Measurements from ENCODE around the gene TMEM221. TPM values are rescaled to one million over a fixed set of nuclear protein-coding genes. Genes with fewer than 3 reads are reported as not detected.

TMEM221 gene
- total and polyA plus RNA-seq, 10 of the 15 experiments (the other 5 are each of a cell fraction or from before 2014, with no cell fraction given): 0.04 to 0.24 TPM; not detected in 8

DNA sequence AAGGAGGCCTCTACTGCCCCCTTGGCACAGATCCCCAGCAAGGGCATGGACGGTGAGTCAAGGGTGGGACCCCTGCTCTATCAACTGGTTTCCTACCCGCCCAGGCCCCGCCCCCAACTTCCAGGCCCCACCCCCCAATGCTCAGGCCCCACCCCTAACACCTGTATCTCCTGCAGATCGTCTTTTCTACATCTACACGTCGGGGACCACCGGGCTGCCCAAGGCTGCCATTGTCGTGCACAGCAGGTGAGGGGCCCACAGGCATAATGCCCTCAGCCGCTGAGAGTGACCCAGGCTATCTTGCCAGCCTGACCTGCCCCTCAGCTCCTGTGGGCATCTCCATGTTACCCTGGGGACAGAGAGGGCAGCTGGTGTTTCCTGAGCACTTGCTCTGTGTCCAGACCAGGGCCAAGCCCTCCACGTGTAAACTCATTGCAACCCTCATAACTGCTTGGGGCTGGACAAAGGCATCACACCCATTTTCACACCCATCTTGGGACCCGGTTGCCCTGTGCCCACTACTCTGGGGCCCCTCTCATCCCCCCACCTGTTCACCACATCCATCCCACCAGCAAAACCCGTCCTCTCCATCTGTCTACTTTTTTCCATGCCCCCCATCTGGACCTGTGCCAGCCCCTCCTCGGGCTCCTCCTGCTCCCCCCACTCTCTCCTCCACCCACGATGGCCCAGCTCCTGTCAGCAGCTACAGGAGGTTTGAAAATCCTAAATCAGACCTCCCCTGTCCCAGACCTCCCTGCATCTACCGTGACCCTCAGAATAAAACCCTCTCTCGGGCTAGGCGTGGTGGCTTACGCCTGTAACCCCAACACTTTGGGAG, 39.0 kb upstream of the TMEM221 start:
- TF ChIP-seq SMAD5 (IDR thresholded peaks at IDR 0.05; ENCODE audit: low read depth): no peak
- TF ChIP-seq, protein P1, sequence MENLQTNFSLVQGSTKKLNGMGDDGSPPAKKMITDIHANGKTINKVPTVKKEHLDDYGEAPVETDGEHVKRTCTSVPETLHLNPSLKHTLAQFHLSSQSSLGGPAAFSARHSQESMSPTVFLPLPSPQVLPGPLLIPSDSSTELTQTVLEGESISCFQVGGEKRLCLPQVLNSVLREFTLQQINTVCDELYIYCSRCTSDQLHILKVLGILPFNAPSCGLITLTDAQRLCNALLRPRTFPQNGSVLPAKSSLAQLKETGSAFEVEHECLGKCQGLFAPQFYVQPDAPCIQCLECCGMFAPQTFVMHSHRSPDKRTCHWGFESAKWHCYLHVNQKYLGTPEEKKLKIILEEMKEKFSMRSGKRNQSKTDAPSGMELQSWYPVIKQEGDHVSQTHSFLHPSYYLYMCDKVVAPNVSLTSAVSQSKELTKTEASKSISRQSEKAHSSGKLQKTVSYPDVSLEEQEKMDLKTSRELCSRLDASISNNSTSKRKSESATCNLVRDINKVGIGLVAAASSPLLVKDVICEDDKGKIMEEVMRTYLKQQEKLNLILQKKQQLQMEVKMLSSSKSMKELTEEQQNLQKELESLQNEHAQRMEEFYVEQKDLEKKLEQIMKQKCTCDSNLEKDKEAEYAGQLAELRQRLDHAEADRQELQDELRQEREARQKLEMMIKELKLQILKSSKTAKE (IDR thresholded peaks at IDR 0.05; ENCODE audit: low read depth, poor library complexity, severe bottlenecking): no peak
- no peak for TF ChIP-seq RAD21 (IDR thresholded peaks at IDR 0.05; ENCODE audit: insufficient read depth, low read depth, low read length)
- in situ Hi-C loops (cut with MboI): no loop called here
- intact Hi-C loops (cut with micrococcal nuclease; ENCODE audit: unreplicated experiment): no loop called here
- Histone ChIP-seq H3K4me2 (ENCODE audit: control insufficient read depth, insufficient read depth) (no peak overlapping the region), H3K79me2 (ENCODE audit: control insufficient read depth, insufficient read depth, low read length) (no peaks in the 10 kb centered on the region), H3K27me3 (replicated peaks in 1 of 2; ENCODE audit: control insufficient read depth in 2 of 2, insufficient read depth in 2 of 2, low read length in 1 of 2) (no peaks in the 10 kb centered on the region), H4K20me1 (ENCODE audit: control insufficient read depth, insufficient read depth) (no peaks in the 10 kb centered on the region), H2AFZ (ENCODE audit: control insufficient read depth, low read depth, low read length) (no peak overlapping the region), H3K9me3 (replicated peaks; ENCODE audit: control insufficient read depth, insufficient read depth, low read length) (no peaks in the 10 kb centered on the region), H3K4me3 (no peak overlapping the region), H3K36me3 (ENCODE audit: control insufficient read depth in 2 of 2, insufficient read depth in 2 of 2, low read length in 1 of 2) (no peaks in the 10 kb centered on the region), H3K9ac (ENCODE audit: control insufficient read depth, insufficient read depth, low read length) (no peak overlapping the region), H3K4me1 (ENCODE audit: control insufficient read depth, insufficient read depth, low read length) (peaks cover 6% of the 10 kb centered on the region), H3K27ac (ENCODE audit: control insufficient read depth, insufficient read depth) (no peak overlapping the region)
- ChIA-PET POLR2A (no interaction called here), RAD21 (ENCODE audit: unreplicated experiment) (no interaction called here), SMC1A (ENCODE audit: uncharacterized antibody, unreplicated experiment) (no interaction called here), CTCF (interaction anchor here (0.6 to 1.0 kb wide), 4 partner anchors 9 to 625 kb away, joined by 3 to 4 read pairs (median 4); no protein-coding TSS in a partner anchor)
- ATAC-seq: no peak
- WGBS (ENCODE audit: insufficient coverage, insufficient replicate concordance, low lambda C conversion rate, missing lambda C conversion rate): 64% methylated on average over 18 of the region's 18 CpGs
- no TSS peak for BruUV-seq (replicated peaks)
- no peak for FAIRE-seq
- no peak for DNase-seq (ENCODE audit: low read depth, low spot score)
